GM18870 (cell line): ENCODE measurements around the gene ADD3.

Experiments used
- ATAC-seq: cut with Tn5 transposase; IDR thresholded peaks from one replicate; pipeline ENCODE4 v1.9.1; 2021; ENCODE audit warnings: moderate library complexity; ENCODE audit not compliant: unreplicated experiment

ADD3 gene

DNA sequence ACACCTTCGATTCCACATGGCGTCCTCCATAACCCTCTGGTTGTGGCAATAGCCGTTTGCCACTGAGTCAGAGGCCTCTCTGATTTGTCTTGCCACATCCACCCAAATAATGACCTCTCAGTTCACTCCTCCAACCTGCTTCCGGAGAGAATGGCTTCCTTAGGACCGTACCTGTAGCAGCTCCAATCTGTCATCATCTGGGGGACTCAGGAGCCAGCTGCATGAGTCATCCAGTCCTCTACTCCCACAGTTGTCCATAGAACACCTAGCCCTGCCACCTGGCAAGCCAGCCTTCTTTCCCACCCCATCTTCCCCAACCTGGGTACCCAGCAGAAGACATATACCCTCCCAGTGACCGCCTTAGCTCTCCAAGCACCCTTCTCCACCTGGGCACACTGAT, 135.2 kb downstream of the ADD3 start:
- no peak for ATAC-seq

- no peak for ATAC-seq
These were observed 136.7 kb downstream of the ADD3 start for GRCh38 chr10:110144507-110144906.

GRCh38 chr10:110147961-110148360, 140.2 kb downstream of the ADD3 start:
- ATAC-seq, result peak; percentile 45

GRCh38 chr10:110149259-110149658, 141.5 kb downstream of the ADD3 start:
- no peak for ATAC-seq

DNA sequence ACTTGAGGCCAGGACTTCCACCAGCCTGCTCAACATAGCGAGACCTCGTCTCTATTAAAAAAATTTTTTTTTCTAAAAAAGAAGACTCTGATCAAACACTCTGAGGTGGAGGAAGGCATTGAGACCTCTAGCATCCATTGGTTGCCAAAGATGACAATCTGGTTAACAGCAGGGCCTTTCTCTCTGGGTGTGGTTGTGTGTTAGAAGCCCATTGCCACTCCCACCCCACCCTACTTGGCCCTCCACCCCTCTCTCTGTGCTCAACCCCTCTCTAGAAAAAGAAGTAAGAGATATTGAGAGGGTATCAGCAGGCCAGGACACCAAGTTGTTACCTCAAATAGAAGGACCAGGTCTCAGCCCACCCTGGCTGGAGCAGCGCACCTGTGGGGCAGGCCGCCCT, 142.3 kb downstream of the ADD3 start:
- ATAC-seq, result no peak

DNA sequence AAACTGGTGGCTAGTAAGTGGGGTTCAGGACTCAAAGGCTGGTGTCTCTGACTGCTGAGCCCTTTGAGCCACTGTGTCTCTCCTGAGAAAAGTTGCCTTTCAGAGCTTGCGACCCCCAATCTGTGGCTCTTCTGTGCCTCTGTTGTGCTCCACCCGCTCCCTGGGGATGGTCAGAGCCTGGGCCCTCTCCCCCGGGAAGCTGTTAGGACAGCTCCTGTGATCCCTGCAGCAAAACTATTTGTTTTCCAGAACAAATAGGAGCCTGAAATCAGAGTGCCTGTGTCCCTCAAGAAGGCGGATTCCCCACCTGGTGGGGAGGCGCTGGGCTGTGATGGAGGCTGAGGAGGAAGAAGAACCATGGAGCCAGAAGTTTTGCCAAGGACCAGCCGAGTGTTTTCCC, 143.2 kb downstream of the ADD3 start:
- ATAC-seq, result no peak

- ATAC-seq, result no peak
These were observed 143.7 kb downstream of the ADD3 start for GRCh38 chr10:110151467-110151866.

DNA sequence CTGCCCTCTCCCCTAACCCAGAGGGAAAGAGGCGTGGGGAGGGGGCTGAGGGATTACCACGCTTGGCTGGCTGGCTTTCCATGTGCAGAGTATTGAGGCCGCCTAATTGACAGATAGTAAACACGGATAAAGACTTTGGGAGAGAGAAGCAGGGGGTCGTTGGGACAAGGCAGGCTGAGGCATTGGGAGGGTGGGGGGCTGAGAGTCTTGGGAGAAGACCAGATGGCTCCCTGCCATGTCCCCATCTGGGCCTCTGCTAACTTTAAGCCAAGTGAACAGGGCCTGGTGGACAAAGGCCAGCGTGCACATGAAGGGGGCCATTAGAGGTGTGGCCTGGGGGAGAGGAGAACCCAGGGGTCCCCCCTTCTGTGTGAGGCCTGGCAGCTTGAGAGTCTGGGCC, 144.2 kb downstream of the ADD3 start:
- no peak for ATAC-seq

GRCh38 chr10:110153396-110153795, 145.6 kb downstream of the ADD3 start:
- no peak for ATAC-seq

DNA sequence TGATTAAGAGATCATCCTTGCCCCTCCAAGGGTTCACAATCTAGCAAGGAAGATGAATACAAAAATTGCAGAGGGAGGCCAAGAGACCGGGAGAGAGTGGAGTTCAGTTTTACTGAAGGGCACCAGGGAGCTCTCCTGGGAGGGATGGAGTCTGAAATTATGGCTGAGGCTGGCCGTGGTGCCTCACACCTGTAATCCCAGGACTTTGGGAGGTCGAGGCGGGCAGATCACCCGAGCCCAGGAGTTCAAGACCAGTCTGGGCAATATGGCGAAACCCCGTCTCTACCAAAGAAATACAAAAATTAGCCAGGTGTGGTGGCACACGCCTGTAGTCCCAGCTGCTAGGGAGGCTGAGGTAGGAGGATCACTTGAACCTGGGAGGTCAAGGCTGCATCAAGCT, 148.3 kb downstream of the ADD3 start:
- no peak for ATAC-seq

GRCh38 chr10:110158051-110159005, 150.5 kb downstream of the ADD3 start:
- no peak for ATAC-seq

GRCh38 chr10:110160081-110160480, 152.3 kb downstream of the ADD3 start:
- no peak for ATAC-seq

- ATAC-seq, result no peak
These were observed 152.7 kb downstream of the ADD3 start for GRCh38 chr10:110160522-110160921.

DNA sequence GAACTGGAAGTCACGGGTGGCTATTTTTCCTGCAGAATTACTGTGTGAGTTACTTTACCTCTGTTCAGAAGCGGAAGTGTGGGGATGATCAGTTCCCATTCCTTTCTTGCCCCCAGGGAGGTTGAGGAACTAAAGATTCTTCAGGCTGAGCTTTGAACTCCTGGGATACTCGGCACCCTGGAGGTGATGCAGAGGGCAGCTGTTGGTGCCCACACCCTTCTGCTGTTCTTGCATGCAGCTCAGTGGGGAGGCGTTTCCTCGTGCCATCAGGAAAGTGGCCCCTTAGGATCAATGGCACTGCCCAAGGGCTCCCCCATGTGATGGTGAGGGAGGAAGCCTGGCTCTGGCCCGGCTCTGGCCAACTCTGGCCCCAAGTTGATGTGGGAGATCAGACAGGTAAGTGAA, 155.0 kb downstream of the ADD3 start:
- ATAC-seq, result no peak

GRCh38 chr10:110163192-110163773, 155.5 kb downstream of the ADD3 start:
- no peak for ATAC-seq

GRCh38 chr10:110163841-110164240, 156.1 kb downstream of the ADD3 start:
- ATAC-seq, result no peak

- no peak for ATAC-seq
These were observed 157.5 kb downstream of the ADD3 start for GRCh38 chr10:110165239-110165638.

GRCh38 chr10:110167149-110167548, 159.4 kb downstream of the ADD3 start:
- no peak for ATAC-seq

- peak; percentile 50 for ATAC-seq
These were observed 161.1 kb downstream of the ADD3 start for GRCh38 chr10:110168601-110169481.

DNA sequence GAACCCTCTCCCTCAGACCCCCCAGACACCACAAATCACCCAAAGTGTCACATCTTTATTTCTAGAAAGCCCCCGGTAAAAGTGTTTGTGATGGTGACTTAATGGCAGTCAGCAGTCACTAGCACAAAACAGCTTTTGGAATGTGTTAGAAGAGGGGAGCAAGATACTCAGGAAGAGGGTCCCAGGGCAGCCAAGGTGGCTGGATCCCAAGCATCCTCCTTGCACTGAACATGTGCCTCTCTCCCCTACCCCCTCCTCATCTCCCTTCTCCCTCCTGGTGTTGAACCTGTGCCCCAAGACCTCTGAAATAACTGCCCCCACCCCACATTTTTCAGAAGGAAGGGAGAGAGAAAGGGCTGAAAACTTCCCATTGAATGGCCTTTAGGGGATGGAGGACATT, 161.8 kb downstream of the ADD3 start:
- no peak for ATAC-seq
